GM19395 (cell line): ENCODE data around the gene PSMG4.
A peak's percentile ranks its signal among the peaks of the same experiment; 100 is the strongest.
"Not testable (repeated sequence)": the region's sequence is repeated elsewhere in the genome, so short reads cannot be mapped to it uniquely, and the experiment has no call there.

Source experiments
- ATAC-seq: cut with Tn5 transposase; IDR thresholded peaks from one replicate; pipeline ENCODE4 v1.9.1; 2021; ENCODE audit warnings: mild to moderate bottlenecking, moderate library complexity; ENCODE audit not compliant: unreplicated experiment

Gene PSMG4

GRCh38 chr6:3230256-3230882 lies 28.4 kb upstream of the PSMG4 start:
- no peak for ATAC-seq

- no peak for ATAC-seq
These were observed 27.9 kb upstream of the PSMG4 start for GRCh38 chr6:3230900-3231246.

GRCh38 chr6:3231247-3232016 lies 27.3 kb upstream of the PSMG4 start:
- ATAC-seq, result no peak

- ATAC-seq, result no peak
These were observed 26.5 kb upstream of the PSMG4 start for GRCh38 chr6:3232017-3232945.

GRCh38 chr6:3233321-3233720 lies 25.4 kb upstream of the PSMG4 start:
- ATAC-seq, result no peak

- no peak for ATAC-seq
These were observed 24.8 kb upstream of the PSMG4 start for GRCh38 chr6:3233904-3234303.

- ATAC-seq, result peak; percentile 55
These were observed 23.3 kb upstream of the PSMG4 start for GRCh38 chr6:3235486-3235885.

- ATAC-seq, result no peak
These were observed 22.7 kb upstream of the PSMG4 start for GRCh38 chr6:3236005-3236404.

- no peak for ATAC-seq
These were observed 20.7 kb upstream of the PSMG4 start for GRCh38 chr6:3237761-3238662.

GRCh38 chr6:3239110-3239830 lies 19.5 kb upstream of the PSMG4 start:
- ATAC-seq, result no peak

- no peak for ATAC-seq
These were observed 18.2 kb upstream of the PSMG4 start for GRCh38 chr6:3240595-3240994.

- ATAC-seq, result not testable (repeated sequence)
These were observed 17.0 kb upstream of the PSMG4 start for GRCh38 chr6:3241745-3242144.

- ATAC-seq, result no peak
These were observed 16.0 kb upstream of the PSMG4 start for GRCh38 chr6:3242768-3243167.

GRCh38 chr6:3244003-3244831 lies 14.5 kb upstream of the PSMG4 start:
- ATAC-seq, result no peak

GRCh38 chr6:3244832-3245161 lies 13.9 kb upstream of the PSMG4 start:
- ATAC-seq, result not testable (repeated sequence)

- no peak for ATAC-seq
These were observed 13.5 kb upstream of the PSMG4 start for GRCh38 chr6:3245216-3245615.

- no peak for ATAC-seq
These were observed 11.2 kb upstream of the PSMG4 start for GRCh38 chr6:3247255-3248146.

GRCh38 chr6:3249821-3250220 lies 8.9 kb upstream of the PSMG4 start:
- ATAC-seq, result no peak
